Sigmoid colon (tissue), 7 donors: Measurements from ENCODE around the gene P2RY12. TPM values are rescaled to one million over a fixed set of nuclear protein-coding genes. Genes with fewer than 3 reads are reported as not detected.
"Not testable (repeated sequence)": the region's sequence is repeated elsewhere in the genome, so short reads cannot be mapped to it uniquely, and the experiment has no call there.

ENCODE experiments used
- DNase-seq: peaks from one replicate; pipeline ENCODE4 v3.0.0-alpha.2; 2019
- H3K27ac ChIP-seq, 4 donors: fragments of 200-600 bp; sonication (generic); one replicate each; pipeline ENCODE4 v1.5.1; 2016 to 2019; ENCODE audit warnings: mild to moderate bottlenecking in 1 of 4
- H3K27me3 ChIP-seq, 3 donors: fragments of 200-600 bp; sonication (generic); one replicate each; pipeline ENCODE4 v1.5.1; 2019; ENCODE audit warnings: mild to moderate bottlenecking in 1 of 3
- H3K36me3 ChIP-seq, 4 donors: fragments of 200-600 bp; sonication (generic); one replicate each; pipeline ENCODE4 v1.5.1; 2016 to 2019
- H3K4me1 ChIP-seq, 4 donors: fragments of 200-600 bp; sonication (generic); one replicate each; pipeline ENCODE4 v1.5.1; 2017 to 2019
- H3K4me3 ChIP-seq, 4 donors: fragments of 200-600 bp; sonication (generic); one replicate each; pipeline ENCODE4 v1.5.1; 2017 to 2019; ENCODE audit warnings: mild to moderate bottlenecking in 2 of 4, moderate library complexity in 1 of 4
- H3K9me3 ChIP-seq, 4 donors: fragments of 200-600 bp in 3 of 4; sonication (generic) in 3 of 4; one replicate each; pipeline versions ENCODE4 v1.5.1 to v1.6.1; 2013 to 2019
- CTCF ChIP-seq, 4 experiments: fragments of 450-650 bp in 3 of 4; fragments of 200-600 bp in 1 of 4; IDR thresholded peaks; one replicate each; pipeline ENCODE4 v1.5.1; 2016 to 2019; ENCODE audit warnings: antibody characterized with exemption in 4 of 4, mild to moderate bottlenecking in 3 of 4, moderate library complexity in 2 of 4
- EP300 ChIP-seq, 4 donors: sonication (generic); formaldehyde crosslinking; IDR thresholded peaks; one replicate each; pipeline ENCODE4 v1.6.1; 2017; ENCODE audit warnings: antibody characterized with exemption in 4 of 4
- POLR2A ChIP-seq, 2 donors: fragments of 450-650 bp; IDR thresholded peaks; one replicate each; pipeline ENCODE4 v1.6.1; 2016; ENCODE audit warnings: antibody characterized with exemption in 2 of 2, mild to moderate bottlenecking in 2 of 2, moderate library complexity in 2 of 2
- POLR2AphosphoS5 ChIP-seq, 4 donors: sonication (generic); formaldehyde crosslinking; IDR thresholded peaks; one replicate each; pipeline ENCODE4 v1.6.1; 2017; ENCODE audit warnings: antibody characterized with exemption in 4 of 4
- WGBS, 2 donors: extraction: QIAGEN DNeasy Blood & Tissue Kit; methylation state at CpG; one replicate each; pipeline ENCODE4 v1.1.7; 2013; 5-methylcytosine and 5-hydroxymethylcytosine counted together
- intact Hi-C: fragments of 100-400 bp; cut with DNase I; formaldehyde crosslinking; loops from one replicate; pipeline ENCODE4 v1.15.1; 2023
- polyA plus RNA-seq, 3 donors: library from polyadenylated mRNA; stranded (reverse); fragments of 200-250 nt; gene quantifications; one replicate each; pipeline ENCODE4 v1.2.3, GENCODE V29; 2013
- total RNA-seq, 4 donors: library from RNA; depleted of rRNA; stranded (reverse); fragments of >200 nt; gene quantifications; one replicate each; pipeline ENCODE4 v1.1.0, GENCODE V29; 2016
- donor health status: healthy with polysubstance abuse.
- donor health status: Bipolar disorder and iron deficiency.
- donor health status: healthy.

Gene P2RY12
- total and polyA plus RNA-seq, 7 donors: 0.60 to 9.3 (median 2.1) TPM

GRCh38 chr3:151393941-151394340 lies 9.4 kb upstream of the P2RY12 start:
- TF ChIP-seq CTCF (IDR thresholded peaks at IDR 0.05) (no peak), POLR2A (IDR thresholded peaks at IDR 0.05) (no peak), EP300 (IDR thresholded peaks at IDR 0.05) (no peak), POLR2AphosphoS5 (IDR thresholded peaks at IDR 0.05) (no peak)
- H3K4me1 ChIP-seq: no peaks in the 10 kb centered on the region
- intact Hi-C loops: no loop called here
- no peak overlapping the region for H3K4me3 ChIP-seq
- 61 to 81% methylated on average over 4 of the region's 4 CpGs for WGBS, 2 donors
- H3K27ac ChIP-seq: no peak overlapping the region
- no peak for DNase-seq
- H3K27me3 ChIP-seq: no peaks in the 10 kb centered on the region
- no peaks in the 10 kb centered on the region for H3K36me3 ChIP-seq
- no peaks in the 10 kb centered on the region for H3K9me3 ChIP-seq

GRCh38 chr3:151393146-151393830 lies 8.7 kb upstream of the P2RY12 start:
- Histone ChIP-seq H3K4me1 (no peaks in the 10 kb centered on the region), H3K9me3 (no peaks in the 10 kb centered on the region), H3K27me3 (no peaks in the 10 kb centered on the region), H3K27ac (no peak overlapping the region), H3K36me3 (no peaks in the 10 kb centered on the region), H3K4me3 (no peak overlapping the region)
- intact Hi-C loops: no loop called here
- 67% methylated on average over 3 of the region's 3 CpGs for WGBS, 2 donors
- DNase-seq: no peak
- TF ChIP-seq POLR2AphosphoS5 (IDR thresholded peaks at IDR 0.05) (no peak), EP300 (IDR thresholded peaks at IDR 0.05) (no peak), CTCF (IDR thresholded peaks at IDR 0.05) (no peak)

- intact Hi-C loops, H3K4me1 ChIP-seq, H3K4me3 ChIP-seq, H3K9me3 ChIP-seq, DNase-seq, H3K27me3 ChIP-seq, H3K36me3 ChIP-seq, H3K27ac ChIP-seq: not testable (repeated sequence)
- WGBS, 2 donors: 92% methylated on average over 3 of the region's 3 CpGs
Observed at GRCh38 chr3:151392191-151392590, 7.6 kb upstream of the P2RY12 start.

GRCh38 chr3:151391720-151392119 lies 7.2 kb upstream of the P2RY12 start:
- intact Hi-C loops: no loop called here
- no peak for DNase-seq
- Histone ChIP-seq H3K27me3 (no peaks in the 10 kb centered on the region), H3K4me1 (no peaks in the 10 kb centered on the region), H3K9me3 (no peaks in the 10 kb centered on the region), H3K36me3 (no peaks in the 10 kb centered on the region), H3K27ac (no peak overlapping the region), H3K4me3 (no peak overlapping the region)
- TF ChIP-seq EP300 (IDR thresholded peaks at IDR 0.05) (no peak), POLR2A (IDR thresholded peaks at IDR 0.05) (no peak), CTCF (IDR thresholded peaks at IDR 0.05) (no peak), POLR2AphosphoS5 (IDR thresholded peaks at IDR 0.05) (no peak)
- 57 to 73% methylated on average over 2 of the region's 2 CpGs for whole genome bisulfite sequencing, 2 donors

- TF ChIP-seq CTCF (IDR thresholded peaks at IDR 0.05): no peak
- no peak for TF ChIP-seq POLR2A (IDR thresholded peaks at IDR 0.05)
- no peak for TF ChIP-seq POLR2AphosphoS5 (IDR thresholded peaks at IDR 0.05)
- no peak for TF ChIP-seq EP300 (IDR thresholded peaks at IDR 0.05)
- H3K4me3 ChIP-seq: no peak overlapping the region
- no peak for DNase-seq
- H3K9me3 ChIP-seq: no peaks in the 10 kb centered on the region
- H3K36me3 ChIP-seq: no peaks in the 10 kb centered on the region
- 82 to 92% methylated on average over 9 of the region's 9 CpGs for WGBS, 2 donors
- no peaks in the 10 kb centered on the region for H3K27me3 ChIP-seq
- peaks cover 0 to 3% (median 0%) of the 10 kb centered on the region in 4 donors for H3K4me1 ChIP-seq
- H3K27ac ChIP-seq: no peak overlapping the region
- intact Hi-C loops: no loop called here
Observed at GRCh38 chr3:151387842-151388241, 3.3 kb upstream of the P2RY12 start.
